Omental fat pad (tissue), 4 donors: ENCODE data around the gene TAS1R1. TPM values are rescaled to one million over a fixed set of nuclear protein-coding genes. Genes with fewer than 3 reads are reported as not detected.
A peak's percentile ranks its signal among the peaks of the same experiment; 100 is the strongest.

Experiments used
- ATAC-seq: fragments of 150-250 bp; one replicate; pipeline ENCODE4 v1.9.1; 2016; ENCODE audit warnings: mild to moderate bottlenecking, moderate library complexity; ENCODE audit not compliant: low FRiP score
- DNase-seq: peaks from one replicate; pipeline ENCODE4 v3.0.0-alpha.2; 2019; ENCODE audit warnings: low spot score
- total RNA-seq, 4 donors: library from RNA; depleted of rRNA; stranded (reverse); fragments of >200 nt; gene quantifications; one replicate each; pipeline ENCODE4 v1.1.0, GENCODE V29; 2016
- TF ChIP-seq, protein P1 (sequence below), 3 donors: fragments of 450-650 bp; IDR thresholded peaks; one replicate each; pipeline ENCODE4 v1.5.1; 2016 to 2017; ENCODE audit warnings: antibody characterized with exemption in 3 of 3, mild to moderate bottlenecking in 3 of 3, moderate library complexity in 2 of 3

Gene TAS1R1
- total RNA-seq, 4 donors from 2014 or later: 0.19 TPM; not detected in 3

DNA sequence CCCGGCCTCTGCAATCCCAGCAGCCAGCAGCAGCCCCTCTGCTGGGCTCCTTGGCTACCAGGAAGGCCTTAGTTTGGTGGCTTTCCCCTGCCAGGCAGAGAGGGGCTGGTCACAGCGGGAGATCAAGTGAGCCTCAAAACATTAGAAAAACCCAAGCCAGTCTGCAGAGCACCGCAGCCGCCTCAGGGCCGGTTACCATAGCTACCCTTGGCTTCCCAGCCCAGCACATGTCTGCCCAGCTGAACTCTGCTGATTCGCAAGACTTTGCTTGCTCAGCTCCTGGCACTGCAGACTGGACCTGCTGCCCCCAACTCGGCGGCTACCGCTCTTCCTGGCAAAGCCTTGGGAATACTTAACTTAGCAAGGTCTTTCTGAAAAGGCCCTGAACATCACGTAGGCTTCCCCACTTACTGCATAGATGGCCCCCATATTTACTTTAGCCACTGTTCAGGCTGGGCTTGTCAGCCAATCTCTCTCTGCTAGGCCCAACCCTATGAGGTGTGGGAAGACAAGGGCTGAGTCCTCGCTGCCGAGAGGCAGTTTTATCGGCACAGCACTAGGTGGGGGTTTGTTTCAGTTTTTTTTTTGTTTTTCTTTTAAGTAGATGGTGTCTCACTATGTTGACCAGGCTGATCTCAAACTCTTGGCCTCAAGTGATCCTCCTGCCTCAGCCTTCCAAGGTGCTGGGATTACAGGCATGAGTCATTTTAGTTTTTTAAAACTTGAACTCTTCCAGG is 35.0 kb upstream of the TAS1R1 start:
- DNase-seq (no peak), ATAC-seq (peak; percentile 63)
- TF ChIP-seq, protein P1, sequence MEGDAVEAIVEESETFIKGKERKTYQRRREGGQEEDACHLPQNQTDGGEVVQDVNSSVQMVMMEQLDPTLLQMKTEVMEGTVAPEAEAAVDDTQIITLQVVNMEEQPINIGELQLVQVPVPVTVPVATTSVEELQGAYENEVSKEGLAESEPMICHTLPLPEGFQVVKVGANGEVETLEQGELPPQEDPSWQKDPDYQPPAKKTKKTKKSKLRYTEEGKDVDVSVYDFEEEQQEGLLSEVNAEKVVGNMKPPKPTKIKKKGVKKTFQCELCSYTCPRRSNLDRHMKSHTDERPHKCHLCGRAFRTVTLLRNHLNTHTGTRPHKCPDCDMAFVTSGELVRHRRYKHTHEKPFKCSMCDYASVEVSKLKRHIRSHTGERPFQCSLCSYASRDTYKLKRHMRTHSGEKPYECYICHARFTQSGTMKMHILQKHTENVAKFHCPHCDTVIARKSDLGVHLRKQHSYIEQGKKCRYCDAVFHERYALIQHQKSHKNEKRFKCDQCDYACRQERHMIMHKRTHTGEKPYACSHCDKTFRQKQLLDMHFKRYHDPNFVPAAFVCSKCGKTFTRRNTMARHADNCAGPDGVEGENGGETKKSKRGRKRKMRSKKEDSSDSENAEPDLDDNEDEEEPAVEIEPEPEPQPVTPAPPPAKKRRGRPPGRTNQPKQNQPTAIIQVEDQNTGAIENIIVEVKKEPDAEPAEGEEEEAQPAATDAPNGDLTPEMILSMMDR (IDR thresholded peaks at IDR 0.05): no peak

DNA sequence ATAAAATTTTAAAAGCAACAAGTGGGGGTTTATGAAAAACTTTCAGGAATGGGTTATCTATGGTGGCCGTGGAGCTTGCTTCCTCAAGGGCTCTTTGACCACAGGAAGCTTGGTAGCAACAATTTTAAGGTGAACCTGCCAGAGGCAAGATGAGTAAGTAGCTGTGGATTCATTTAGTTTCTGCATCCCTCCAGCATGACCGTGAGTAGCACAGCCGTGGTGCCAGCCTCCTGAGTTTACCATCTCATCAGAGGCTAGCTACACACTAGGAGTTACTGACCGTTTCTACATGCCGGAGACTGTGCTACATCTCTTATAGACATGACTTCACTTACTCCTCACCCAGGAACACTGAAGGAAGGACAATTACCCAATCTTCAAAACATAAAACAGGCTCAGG is 33.6 kb upstream of the TAS1R1 start:
- DNase-seq (no peak), ATAC-seq (no peak)
- TF ChIP-seq, protein P1 (IDR thresholded peaks at IDR 0.05): no peak

DNA sequence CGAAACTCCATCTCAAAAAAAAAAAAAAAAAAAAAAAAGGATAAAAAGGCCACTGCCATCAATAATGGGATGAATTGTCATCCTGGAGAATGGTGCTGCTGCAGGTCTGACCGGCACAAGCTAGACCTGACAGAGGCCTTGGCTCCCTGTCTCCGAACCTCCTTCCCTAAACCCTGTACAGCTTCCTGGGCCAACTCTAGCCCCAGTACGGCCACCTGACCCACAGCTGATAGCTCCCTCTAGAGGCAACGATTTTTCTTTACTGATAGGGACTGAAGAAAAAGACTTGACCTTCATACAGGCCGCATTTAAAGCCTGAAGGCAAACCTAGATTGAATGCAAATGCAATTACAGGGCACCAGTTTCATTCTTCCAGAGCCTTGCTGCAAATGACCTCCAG is 31.5 kb upstream of the TAS1R1 start:
- TF ChIP-seq, protein P1 (IDR thresholded peaks at IDR 0.05): no peak
- DNase-seq: no peak
- no peak for ATAC-seq

DNA sequence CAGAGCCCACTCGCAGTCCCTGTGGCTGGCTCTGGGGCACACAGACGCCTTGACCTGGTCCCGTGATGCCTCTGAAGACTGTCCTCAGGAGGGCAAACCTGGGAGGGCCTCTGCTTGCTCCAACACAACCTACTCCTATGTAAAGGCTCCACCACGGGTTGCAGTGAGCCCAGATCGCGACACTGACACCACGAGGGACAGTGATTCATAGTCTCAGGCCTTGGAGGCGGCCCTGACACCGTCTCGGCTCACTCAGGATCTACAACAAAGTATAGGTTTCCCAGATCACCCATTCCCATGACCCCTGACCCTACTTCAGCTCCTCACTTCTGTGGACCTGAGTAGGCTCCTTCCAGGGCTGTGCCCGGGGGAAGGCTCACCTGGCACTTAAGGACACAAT is 28.8 kb upstream of the TAS1R1 start:
- DNase-seq (no peak), ATAC-seq (peak; percentile 21)
- TF ChIP-seq, protein P1 (IDR thresholded peaks at IDR 0.05): no peak

DNA sequence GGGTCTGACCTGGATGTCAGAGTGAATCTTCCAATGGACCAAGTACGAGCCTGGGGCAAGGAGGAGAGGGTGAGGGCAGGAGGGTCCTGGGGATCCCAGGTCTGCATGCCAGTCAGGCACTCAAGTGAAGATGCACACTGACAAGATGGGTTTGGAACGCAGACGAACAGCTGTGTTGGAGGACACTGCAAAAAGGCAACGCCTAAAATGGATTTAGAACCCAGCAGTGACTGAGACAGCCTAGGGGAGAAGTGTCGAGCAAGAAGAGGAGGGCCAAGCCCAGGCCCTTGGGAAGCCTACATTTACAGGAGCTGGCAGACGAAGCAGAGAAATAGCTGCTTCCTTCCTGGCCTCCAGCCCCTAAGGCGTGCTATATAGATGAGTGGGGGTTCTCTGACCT is 26.6 kb upstream of the TAS1R1 start:
- DNase-seq (no peak), ATAC-seq (no peak)
- TF ChIP-seq, protein P1 (IDR thresholded peaks at IDR 0.05): no peak

DNA sequence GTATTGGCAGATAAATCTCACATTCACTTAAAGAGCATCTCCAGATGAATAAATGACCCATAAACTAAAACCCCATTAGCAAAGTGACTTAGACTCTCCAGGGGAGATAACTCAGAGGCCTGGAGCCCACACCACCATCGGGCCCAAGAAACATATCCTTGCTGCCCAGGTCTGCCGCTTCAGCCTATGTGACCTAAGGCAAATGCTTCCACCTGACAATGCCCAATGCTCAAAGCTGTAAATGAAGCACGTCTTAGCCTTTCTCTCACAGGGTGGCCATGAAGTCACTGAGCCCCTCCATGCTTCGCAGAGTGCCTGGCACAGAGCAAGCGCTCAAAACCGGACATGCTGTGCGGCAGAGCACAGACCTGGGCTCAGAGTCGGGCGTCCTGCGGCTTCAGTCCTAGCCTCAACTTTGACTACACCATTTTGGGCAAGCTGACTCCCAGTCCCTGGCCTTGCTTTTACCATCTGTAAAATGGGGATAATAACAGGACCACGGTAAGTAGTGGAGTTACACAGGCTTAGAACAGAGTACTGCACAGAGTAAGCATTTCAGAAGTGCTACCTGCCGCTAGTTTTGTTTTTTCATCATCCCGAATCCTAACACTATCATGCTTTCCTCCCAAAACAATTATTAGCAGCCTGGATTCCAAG is 24.5 kb upstream of the TAS1R1 start:
- TF ChIP-seq, protein P1 (IDR thresholded peaks at IDR 0.05): no peak
- no peak for DNase-seq
- ATAC-seq: no peak

DNA sequence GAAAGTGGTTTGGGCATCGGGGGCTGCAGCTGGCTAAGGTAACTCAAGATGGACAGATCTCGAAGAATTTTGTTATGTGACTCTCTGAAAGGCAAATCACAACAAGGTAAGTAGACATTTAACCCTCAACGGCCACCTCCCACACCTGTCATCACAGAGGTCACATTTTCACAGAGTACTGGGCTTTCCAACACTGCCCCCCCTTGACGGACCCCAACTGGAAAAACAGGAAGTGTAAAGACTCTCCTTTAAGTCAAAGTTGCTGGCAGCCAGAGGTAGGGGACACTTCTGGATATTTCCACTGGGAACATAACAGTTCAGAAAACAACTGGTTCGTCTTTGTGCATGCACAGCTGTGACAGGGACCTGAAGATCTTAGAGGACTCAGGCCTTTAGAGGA is 23.1 kb upstream of the TAS1R1 start:
- ATAC-seq (no peak), DNase-seq (no peak)
- TF ChIP-seq, protein P1 (IDR thresholded peaks at IDR 0.05): no peak
